ENCODE data around the gene HABP4.

DNA sequence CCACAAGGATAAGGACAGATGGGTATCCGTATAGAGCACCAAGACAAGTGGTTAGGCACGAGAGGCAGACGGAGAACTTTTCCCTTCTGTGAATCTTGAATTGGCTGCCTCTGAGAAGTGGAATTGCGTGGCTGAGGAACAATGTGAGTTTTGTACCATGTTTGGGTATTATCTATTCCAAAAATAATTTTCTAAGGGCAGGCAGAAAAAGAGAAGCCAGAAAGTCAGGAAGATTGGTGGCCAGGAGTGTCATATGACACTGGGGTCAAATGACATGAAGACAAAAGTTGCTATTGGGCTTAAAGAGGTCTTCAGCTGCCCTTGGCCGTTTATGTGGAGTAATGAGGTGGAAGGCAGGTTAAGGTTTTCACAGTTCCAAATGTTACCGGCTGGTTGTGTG, 14.5 kb downstream of the HABP4 start:
- TF ChIP-seq, protein P1, sequence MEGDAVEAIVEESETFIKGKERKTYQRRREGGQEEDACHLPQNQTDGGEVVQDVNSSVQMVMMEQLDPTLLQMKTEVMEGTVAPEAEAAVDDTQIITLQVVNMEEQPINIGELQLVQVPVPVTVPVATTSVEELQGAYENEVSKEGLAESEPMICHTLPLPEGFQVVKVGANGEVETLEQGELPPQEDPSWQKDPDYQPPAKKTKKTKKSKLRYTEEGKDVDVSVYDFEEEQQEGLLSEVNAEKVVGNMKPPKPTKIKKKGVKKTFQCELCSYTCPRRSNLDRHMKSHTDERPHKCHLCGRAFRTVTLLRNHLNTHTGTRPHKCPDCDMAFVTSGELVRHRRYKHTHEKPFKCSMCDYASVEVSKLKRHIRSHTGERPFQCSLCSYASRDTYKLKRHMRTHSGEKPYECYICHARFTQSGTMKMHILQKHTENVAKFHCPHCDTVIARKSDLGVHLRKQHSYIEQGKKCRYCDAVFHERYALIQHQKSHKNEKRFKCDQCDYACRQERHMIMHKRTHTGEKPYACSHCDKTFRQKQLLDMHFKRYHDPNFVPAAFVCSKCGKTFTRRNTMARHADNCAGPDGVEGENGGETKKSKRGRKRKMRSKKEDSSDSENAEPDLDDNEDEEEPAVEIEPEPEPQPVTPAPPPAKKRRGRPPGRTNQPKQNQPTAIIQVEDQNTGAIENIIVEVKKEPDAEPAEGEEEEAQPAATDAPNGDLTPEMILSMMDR (IDR thresholded peaks at IDR 0.05; ENCODE audit: low read depth, low read length) = no peak
- TF ChIP-seq EZH2phosphoT487 (IDR thresholded peaks at IDR 0.05; ENCODE audit: low read depth) = no peak
